Measurements from ENCODE around the gene RIPK3.

Gene RIPK3

DNA sequence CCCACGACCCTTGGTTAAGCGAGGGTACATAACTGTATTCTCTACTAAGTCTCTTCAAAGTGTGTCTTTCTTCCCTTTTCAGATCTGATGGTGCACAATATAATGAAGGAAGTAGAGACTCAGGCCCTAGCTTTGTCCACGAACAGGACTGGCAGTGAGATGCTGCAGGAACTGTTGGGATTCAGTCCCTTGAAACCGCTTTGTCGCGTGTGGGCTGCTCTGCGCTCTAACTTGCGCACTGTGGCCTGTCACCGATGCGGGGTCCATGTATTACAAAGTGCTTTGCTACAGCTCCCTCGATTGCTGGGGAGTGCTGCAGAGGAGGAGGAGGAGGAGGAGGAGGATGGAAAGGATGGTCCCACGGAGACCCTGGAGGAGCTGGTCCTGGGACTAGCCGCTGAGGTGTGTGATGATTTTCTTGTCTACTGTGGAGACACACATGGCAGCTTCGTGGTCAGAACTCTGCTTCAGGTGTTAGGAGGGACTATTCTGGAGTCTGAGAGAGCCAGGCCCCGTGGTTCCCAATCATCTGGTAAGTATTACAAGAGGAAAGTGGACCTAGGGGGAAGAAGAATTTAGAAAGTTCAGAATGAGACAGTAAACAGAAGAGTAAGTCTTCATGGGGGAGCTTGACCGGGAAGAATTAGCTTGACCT lies 39.3 kb downstream of the RIPK3 start:
- DNase-seq (ENCODE audit: low read depth), result no peak

DNA sequence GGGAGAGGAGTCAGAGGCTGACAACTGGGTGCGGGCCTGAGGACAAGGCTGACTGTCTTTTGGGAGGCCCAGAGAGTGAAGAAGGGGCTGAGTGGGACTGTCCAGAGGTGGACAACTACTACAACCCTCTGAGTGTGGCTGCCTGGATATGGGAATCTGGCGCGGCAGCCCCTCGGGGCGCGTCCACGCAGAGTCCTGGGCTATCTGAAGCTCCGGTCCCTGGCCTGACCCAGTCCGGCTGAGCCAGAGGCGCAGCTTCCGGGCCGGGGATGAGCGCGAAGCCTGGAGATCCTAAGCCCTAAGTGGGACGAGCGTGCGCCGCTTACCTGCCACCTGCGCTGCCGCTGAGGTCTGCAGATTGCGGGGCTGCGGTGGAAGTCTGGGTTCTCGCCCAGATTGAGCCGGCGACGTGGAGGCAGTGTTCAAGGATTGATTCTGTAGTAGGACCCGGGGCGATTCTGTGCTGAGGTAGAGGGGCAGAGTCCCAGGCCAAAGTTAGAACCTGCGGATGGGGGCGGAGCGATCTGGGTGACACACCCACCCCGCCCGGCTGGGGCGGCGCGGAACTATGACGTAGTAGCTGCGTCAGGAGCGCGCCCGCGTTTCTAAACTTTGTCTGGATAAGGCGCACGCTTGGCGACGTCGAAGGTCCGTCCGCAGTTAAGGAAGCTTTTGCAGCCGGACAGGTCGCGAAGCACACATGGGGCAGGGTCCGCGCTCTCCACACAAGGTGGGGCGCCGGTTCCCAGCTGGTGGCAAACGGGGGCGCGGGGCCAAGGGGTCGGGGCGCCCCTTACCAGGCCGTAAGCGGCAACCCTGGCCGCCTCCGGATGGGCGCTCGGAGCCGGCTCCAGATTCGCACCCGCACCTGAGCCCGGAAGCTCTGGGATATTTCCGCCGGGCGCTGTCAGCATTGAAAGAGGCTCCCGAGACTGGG lies 40.3 kb downstream of the RIPK3 start, which contains the start of the genes DHRS1 and NOP9:
DHRS1 (minus strand) TSS at position 526 of the 937 bp plus-strand sequence. CDS start 674 bp downstream, outside the sequence.
NOP9 (plus strand) TSS at position 596 of the 937 bp plus-strand sequence; CDS start at position 701, 105 bp downstream.
- DNase-seq (ENCODE audit: low read depth), result peak; percentile 93

DNA sequence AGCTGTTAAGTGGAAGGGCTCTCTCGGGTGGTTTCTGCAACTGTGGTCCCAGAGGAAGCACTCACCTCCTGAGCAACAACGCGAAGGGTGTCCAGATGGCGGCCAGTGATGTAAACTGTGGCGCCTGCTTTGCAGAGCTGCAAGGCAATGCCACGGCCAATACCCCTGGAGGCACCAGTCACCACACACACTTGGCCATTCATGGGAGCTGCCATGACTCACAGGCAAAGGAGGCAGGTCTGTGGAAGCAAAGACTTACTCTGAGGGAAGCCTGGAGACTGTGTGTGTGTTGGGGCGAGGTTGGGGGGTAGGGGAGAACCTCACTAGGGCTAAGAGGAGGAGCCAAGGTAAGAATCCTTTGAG lies 40.9 kb downstream of the RIPK3 start:
- no peak for DNase-seq (ENCODE audit: low read depth)

GRCh38 chr14:24297190-24297964 lies 42.4 kb downstream of the RIPK3 start:
- no peak for DNase-seq (ENCODE audit: low read depth)

- DNase-seq (ENCODE audit: low read depth), result peak; percentile 52
These were observed 43.2 kb downstream of the RIPK3 start for GRCh38 chr14:24296341-24297157.

DNA sequence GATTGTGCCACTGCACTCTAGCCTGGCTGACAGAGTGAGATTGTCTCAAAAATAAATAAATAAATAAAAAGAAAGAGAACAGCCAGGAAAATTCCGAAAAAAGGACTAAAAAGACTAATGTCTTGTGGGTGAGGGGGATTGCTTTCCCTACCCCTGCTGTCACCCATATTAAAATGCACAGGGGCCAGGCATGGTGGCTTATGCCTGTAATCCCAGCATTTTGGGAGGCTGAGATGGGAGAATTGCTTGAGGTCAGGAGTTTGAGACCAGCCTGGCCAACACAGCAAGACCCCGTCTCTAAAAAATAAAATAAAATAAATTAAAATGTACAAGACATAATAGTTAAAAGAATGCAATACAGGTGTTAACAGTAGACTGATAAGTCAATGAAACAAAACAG lies 46.3 kb downstream of the RIPK3 start:
- no peak for DNase-seq (ENCODE audit: low read depth)

GRCh38 chr14:24292118-24292807 lies 47.5 kb downstream of the RIPK3 start:
- no peak for DNase-seq (ENCODE audit: low read depth)

DNA sequence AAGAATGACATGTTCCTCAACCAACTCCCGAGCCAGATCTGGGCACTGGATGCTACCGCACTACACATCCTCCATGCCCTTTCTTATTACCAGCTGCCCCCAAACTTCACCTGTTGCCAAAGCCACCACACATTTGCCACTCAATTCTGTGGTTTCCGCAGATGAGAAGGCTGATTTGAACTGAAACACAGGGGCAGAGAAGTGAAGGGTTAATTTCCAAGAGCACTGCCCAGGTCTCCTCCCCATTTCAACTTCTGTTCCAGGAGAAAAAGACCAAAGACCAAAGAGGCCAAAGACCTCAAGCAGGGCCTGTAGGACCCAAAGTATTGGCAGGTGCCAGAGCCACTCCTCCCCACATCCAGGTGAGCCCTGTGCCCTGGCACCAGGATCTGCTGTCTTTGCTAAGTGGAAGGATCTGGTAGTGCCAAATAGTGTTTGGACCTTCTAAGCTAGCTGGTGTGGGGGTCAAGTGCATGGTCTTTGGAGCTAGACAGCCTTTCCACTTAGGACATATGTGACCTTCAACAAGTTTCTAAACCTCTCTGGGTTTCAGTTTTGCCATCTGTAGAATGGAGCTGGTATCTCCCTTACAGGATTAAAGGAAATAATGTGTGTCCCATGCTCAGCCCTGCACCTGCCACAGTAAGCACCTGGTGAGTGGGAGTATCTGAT lies 48.2 kb downstream of the RIPK3 start:
- no peak for DNase-seq (ENCODE audit: low read depth)

DNA sequence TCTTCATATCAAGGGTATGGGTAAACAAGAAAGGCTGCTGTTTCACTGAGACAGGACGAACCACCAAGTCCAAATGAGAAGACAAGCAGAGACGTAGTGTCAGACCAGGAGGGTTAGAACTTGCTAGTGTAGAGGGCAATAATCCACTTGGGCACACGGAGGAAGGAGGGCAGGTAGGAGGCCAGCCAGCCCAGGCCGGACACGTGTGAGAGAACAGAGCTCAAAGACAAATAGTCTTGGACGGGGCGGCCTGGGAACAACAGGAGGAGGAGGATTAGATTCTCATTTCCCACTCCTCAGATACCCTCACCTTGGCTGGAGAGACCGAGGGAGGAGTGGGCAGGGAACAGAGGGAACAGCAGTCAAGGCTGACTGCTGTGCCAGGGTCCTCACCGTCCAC lies 49.0 kb downstream of the RIPK3 start:
- no peak for DNase-seq (ENCODE audit: low read depth)

GRCh38 chr14:24289649-24290280 lies 50.0 kb downstream of the RIPK3 start:
- DNase-seq (ENCODE audit: low read depth), result no peak

- DNase-seq (ENCODE audit: low read depth), result no peak
These were observed 52.8 kb downstream of the RIPK3 start for GRCh38 chr14:24286996-24287395.

All from activated T-cell treated with anti-CD3 and anti-CD28 coated beads for 1 hour (primary cell).